ENCODE results near the gene UGT1A1. TPM values are rescaled to one million over a fixed set of nuclear protein-coding genes. Genes with fewer than 3 reads are reported as not detected.

UGT1A1 gene
- total and polyA plus RNA-seq, 12 donors: not detected

DNA sequence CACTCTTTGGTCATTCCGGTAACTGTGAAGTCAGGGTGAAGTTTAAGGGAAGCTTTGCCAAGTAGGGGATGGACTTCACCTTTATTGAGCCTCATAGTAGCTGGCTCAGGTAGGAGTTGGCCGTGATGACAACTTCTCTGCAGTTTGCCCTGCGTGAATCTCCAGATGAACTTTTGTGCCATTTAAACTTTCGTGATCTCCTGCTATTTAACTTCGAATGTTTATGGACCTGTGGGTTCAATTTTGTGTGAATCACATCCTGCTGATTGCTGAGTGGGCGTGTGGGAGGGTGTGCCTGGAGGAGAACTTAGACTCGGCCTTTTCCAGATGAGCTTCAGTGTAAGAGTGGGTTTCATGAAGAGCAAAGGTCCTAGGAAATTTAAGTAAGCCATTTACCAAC lies 4.2 kb downstream of the UGT1A1 start:
- Histone ChIP-seq H3K4me3 (no peak overlapping the region), H3K36me3 (no peaks in the 10 kb centered on the region), H3K27ac (no peak overlapping the region), H3K9me3 (no peaks in the 10 kb centered on the region), H3K27me3 (peaks cover 0 to 37% (median 12%) of the 10 kb centered on the region in 7 donors), H3K4me1 (no peaks in the 10 kb centered on the region)
- intact Hi-C loops (cut with DNase I): no loop called here
- DNase-seq (no peak), ATAC-seq (no peak)
- TF ChIP-seq, protein P1, sequence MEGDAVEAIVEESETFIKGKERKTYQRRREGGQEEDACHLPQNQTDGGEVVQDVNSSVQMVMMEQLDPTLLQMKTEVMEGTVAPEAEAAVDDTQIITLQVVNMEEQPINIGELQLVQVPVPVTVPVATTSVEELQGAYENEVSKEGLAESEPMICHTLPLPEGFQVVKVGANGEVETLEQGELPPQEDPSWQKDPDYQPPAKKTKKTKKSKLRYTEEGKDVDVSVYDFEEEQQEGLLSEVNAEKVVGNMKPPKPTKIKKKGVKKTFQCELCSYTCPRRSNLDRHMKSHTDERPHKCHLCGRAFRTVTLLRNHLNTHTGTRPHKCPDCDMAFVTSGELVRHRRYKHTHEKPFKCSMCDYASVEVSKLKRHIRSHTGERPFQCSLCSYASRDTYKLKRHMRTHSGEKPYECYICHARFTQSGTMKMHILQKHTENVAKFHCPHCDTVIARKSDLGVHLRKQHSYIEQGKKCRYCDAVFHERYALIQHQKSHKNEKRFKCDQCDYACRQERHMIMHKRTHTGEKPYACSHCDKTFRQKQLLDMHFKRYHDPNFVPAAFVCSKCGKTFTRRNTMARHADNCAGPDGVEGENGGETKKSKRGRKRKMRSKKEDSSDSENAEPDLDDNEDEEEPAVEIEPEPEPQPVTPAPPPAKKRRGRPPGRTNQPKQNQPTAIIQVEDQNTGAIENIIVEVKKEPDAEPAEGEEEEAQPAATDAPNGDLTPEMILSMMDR (IDR thresholded peaks at IDR 0.05): no peak
- 61 to 66% methylated on average over 7 of the region's 7 CpGs for WGBS, 2 donors

DNA sequence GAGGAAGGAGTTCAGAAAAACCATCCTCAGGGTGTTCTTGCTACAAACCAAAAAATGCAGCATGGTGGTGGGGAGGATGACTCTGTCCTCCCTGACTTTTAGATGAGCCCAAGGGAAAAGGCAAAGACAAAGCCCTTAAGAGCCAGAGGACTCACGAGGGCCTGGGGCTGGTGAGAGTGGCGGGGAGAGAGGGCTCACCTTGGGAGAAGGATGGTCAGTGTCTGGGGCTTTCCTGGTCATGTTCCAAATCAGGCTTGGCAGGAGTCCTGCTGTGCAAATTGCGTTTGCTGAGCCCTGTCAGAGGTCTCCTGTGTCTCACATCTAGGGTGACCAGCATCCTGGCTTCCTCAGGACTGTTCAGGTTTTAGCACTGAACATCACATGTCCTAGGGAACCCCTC lies 4.7 kb downstream of the UGT1A1 start:
- DNase-seq: no peak
- H3K36me3 ChIP-seq: no peaks in the 10 kb centered on the region
- H3K27ac ChIP-seq: no peak overlapping the region
- 54 to 58% methylated on average over 3 of the region's 3 CpGs for WGBS, 2 donors
- no peaks in the 10 kb centered on the region for H3K4me1 ChIP-seq
- H3K27me3 ChIP-seq: peaks cover 0 to 37% (median 12%) of the 10 kb centered on the region in 7 donors
- no peaks in the 10 kb centered on the region for H3K9me3 ChIP-seq
- ATAC-seq: no peak
- TF ChIP-seq, protein P1 (IDR thresholded peaks at IDR 0.05): no peak
- intact Hi-C loops (cut with DNase I): no loop called here
- no peak overlapping the region for H3K4me3 ChIP-seq

DNA sequence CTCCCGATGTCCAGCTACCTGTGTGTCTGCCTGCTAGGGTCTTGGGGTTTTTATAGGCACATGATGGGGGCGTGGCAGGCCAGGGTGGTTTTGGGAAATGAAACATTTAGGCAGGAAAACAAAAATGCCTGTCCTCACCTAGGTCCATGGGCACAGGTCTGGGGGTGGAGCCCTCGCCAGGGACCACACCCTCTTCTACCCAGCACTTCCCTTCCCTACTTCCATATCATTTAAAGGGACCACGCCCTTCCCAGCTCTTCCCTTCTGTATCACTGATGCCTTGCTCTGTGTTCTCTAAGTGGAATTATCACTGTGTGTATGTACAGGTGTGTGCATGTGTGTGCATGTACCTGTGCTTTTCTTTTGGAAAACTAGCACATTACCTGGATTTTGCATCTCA lies 6.3 kb downstream of the UGT1A1 start:
- intact Hi-C loops (cut with DNase I): no loop called here
- WGBS, 2 donors: 70 to 72% methylated on average over 4 of the region's 4 CpGs
- no peak for ATAC-seq

DNA sequence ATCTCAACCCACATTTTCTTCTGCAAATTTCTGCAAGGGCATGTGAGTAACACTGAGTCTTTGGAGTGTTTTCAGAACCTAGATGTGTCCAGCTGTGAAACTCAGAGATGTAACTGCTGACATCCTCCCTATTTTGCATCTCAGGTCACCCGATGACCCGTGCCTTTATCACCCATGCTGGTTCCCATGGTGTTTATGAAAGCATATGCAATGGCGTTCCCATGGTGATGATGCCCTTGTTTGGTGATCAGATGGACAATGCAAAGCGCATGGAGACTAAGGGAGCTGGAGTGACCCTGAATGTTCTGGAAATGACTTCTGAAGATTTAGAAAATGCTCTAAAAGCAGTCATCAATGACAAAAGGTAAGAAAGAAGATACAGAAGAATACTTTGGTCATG lies 8.0 kb downstream of the UGT1A1 start:
- peaks cover 0 to 39% (median 12%) of the 10 kb centered on the region in 7 donors for H3K27me3 ChIP-seq
- H3K9me3 ChIP-seq: no peaks in the 10 kb centered on the region
- TF ChIP-seq, protein P1 (IDR thresholded peaks at IDR 0.05): no peak
- H3K27ac ChIP-seq: no peak overlapping the region
- intact Hi-C loops (cut with DNase I): no loop called here
- H3K4me1 ChIP-seq: no peaks in the 10 kb centered on the region
- 70 to 73% methylated on average over 4 of the region's 4 CpGs for WGBS, 2 donors
- ATAC-seq (no peak), DNase-seq (no peak)
- no peaks in the 10 kb centered on the region for H3K36me3 ChIP-seq
- H3K4me3 ChIP-seq: no peak overlapping the region

More for the DNA sequence above, 6.3 kb downstream of the UGT1A1 start:
- Histone ChIP-seq H3K27ac (no peak overlapping the region), H3K9me3 (no peaks in the 10 kb centered on the region), H3K36me3 (no peaks in the 10 kb centered on the region), H3K4me1 (no peaks in the 10 kb centered on the region), H3K27me3 (peaks cover 0 to 37% (median 12%) of the 10 kb centered on the region in 7 donors), H3K4me3 (no peak overlapping the region)
- no peak for DNase-seq
- TF ChIP-seq, protein P1 (IDR thresholded peaks at IDR 0.05): no peak

Measured in heart right ventricle (tissue), 16 donors.